OCI-LY7 (cell line): ENCODE results near the gene GCKR. TPM values are rescaled to one million over a fixed set of nuclear protein-coding genes. Genes with fewer than 3 reads are reported as not detected.

Source experiments
- BruUV-seq: library from RNA; stranded (reverse); fragments of 400-500 nt; replicated peaks from 2 replicates; lab custom pipeline; 2021; lab: Mats Ljungman, UMichigan
- CTCF ChIA-PET: fragments of 300-600 bp; sonication (Branson Sonifier 250); formaldehyde crosslinking; loops from one replicate; lab custom pipeline; 2022; ENCODE audit warnings: antibody characterized with exemption; ENCODE audit not compliant: unreplicated experiment; lab: Charles Lee
- POLR2A ChIA-PET: fragments of 300-600 bp; sonication (Branson Sonifier 250); formaldehyde crosslinking; loops from one replicate; lab custom pipeline; 2022; ENCODE audit warnings: antibody characterized with exemption; lab: Charles Lee
- DNase-seq: peaks from one replicate; pipeline ENCODE4 v3.0.0-alpha.2; 2015; ENCODE audit warnings: low spot score
- H2AFZ ChIP-seq: fragments of 200-600 bp; sonication (generic), shearing (Covaris generic); 2 replicates; pipeline ENCODE4 v1.6.1; 2014; ENCODE audit warnings: mild to moderate bottlenecking, antibody characterized with exemption, low read length, moderate library complexity
- H3K27ac ChIP-seq: fragments of 200-600 bp; sonication (generic); 2 replicates; pipeline ENCODE4 v1.5.1; 2014; ENCODE audit warnings: mixed run types, low read depth, mild to moderate bottlenecking, moderate library complexity, low read length, inconsistent platforms; ENCODE audit not compliant: poor library complexity, severe bottlenecking
- H3K36me3 ChIP-seq: fragments of 200-600 bp; sonication (generic); 2 replicates; pipeline ENCODE4 v1.6.1; 2014; ENCODE audit warnings: mild to moderate bottlenecking, antibody characterized with exemption, low read length, moderate library complexity, mixed read lengths; ENCODE audit not compliant: insufficient read depth
- H3K4me1 ChIP-seq: fragments of 200-600 bp; sonication (generic); 2 replicates; pipeline ENCODE4 v1.5.1; 2014; ENCODE audit warnings: mild to moderate bottlenecking, low read length; ENCODE audit not compliant: insufficient read depth, poor library complexity, severe bottlenecking
- H3K4me2 ChIP-seq: fragments of 200-600 bp; sonication (generic); 2 replicates; pipeline ENCODE4 v1.6.1; 2014; ENCODE audit warnings: mild to moderate bottlenecking, low read length
- H3K4me3 ChIP-seq: fragments of 200-600 bp; sonication (generic); 2 replicates; pipeline ENCODE4 v1.5.1; 2014; ENCODE audit warnings: mild to moderate bottlenecking, low read depth, low read length; ENCODE audit not compliant: poor library complexity, severe bottlenecking
- H3K79me2 ChIP-seq: fragments of 200-600 bp; sonication (generic); 2 replicates; pipeline ENCODE4 v1.6.1; 2016; ENCODE audit warnings: low read depth, mild to moderate bottlenecking, low read length, moderate library complexity, mixed read lengths; ENCODE audit not compliant: insufficient read depth
- H3K9me2 ChIP-seq: fragments of 200-600 bp; sonication (generic); 2 replicates; pipeline ENCODE4 v1.6.1; 2016; ENCODE audit warnings: mild to moderate bottlenecking, low read length, mixed read lengths; ENCODE audit not compliant: insufficient read depth
- H3K9me3 ChIP-seq: fragments of 200-600 bp; sonication (generic); 2 replicates; pipeline ENCODE4 v1.6.1; 2014; ENCODE audit warnings: mild to moderate bottlenecking, mixed run types, low read length, mixed read lengths
- H4K20me1 ChIP-seq: fragments of 200-600 bp; sonication (generic); 2 replicates; pipeline ENCODE4 v1.6.1; 2014; ENCODE audit warnings: mild to moderate bottlenecking, antibody characterized with exemption, low read length, moderate library complexity, mixed read lengths; ENCODE audit not compliant: insufficient read depth
- EZH2phosphoT487 ChIP-seq: fragments of 200-600 bp; sonication (generic); IDR thresholded peaks from 2 replicates; pipeline ENCODE4 v1.6.1; 2018; ENCODE audit warnings: low read depth, borderline replicate concordance, mild to moderate bottlenecking, mixed run types, antibody characterized with exemption, low read length, moderate library complexity, mixed read lengths
- intact Hi-C: fragments of 100-400 bp; cut with micrococcal nuclease; formaldehyde crosslinking; loops from one replicate; pipeline ENCODE4 v1.10.0; 2022; ENCODE audit not compliant: unreplicated experiment
- total RNA-seq, 2 experiments: library from RNA; depleted of rRNA in 1 of 2; stranded (reverse); fragments of >200 nt in 1 of 2; shearing (Covaris generic) in 1 of 2; gene quantifications; 2 replicates each; pipeline ENCODE4 v1.2.3, GENCODE V29; 2014 to 2022
- TF ChIP-seq, protein P1 (sequence below): fragments of 200-600 bp; sonication (generic); conservative IDR thresholded peaks from 2 replicates; pipeline ENCODE4 v1.5.1; 2014; ENCODE audit warnings: mild to moderate bottlenecking, antibody characterized with exemption, low read length, moderate library complexity, mixed read lengths

The GCKR gene
- total RNA-seq, 2 experiments from 2014 or later = not detected

DNA sequence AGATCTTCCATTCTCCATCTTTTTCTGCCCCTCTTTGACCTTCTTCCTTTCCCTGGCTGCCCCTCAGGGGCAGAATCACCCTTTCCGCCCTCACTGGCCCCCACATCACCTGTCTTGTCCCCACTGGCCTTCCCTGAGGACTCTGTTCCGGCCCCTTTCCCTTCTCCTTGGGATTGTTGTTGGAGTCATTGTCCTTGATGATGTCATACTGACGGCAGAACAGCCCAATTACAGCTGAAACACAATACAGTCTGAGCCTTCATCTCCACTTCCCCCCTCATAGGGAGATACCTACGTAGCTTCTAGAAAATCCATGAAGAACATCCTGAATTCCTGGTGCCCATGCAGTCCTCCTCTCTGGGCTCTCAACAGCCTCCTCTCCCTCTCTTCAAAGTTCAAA, 4.1 kb upstream of the GCKR start:
- no peak overlapping the region for H3K4me3 ChIP-seq
- intact Hi-C loops = no loop called here
- H3K36me3 ChIP-seq = no peaks in the 10 kb centered on the region
- H4K20me1 ChIP-seq = no peaks in the 10 kb centered on the region
- no peak overlapping the region for H3K27ac ChIP-seq
- ChIA-PET CTCF (no interaction called here), POLR2A (no interaction called here)
- H3K79me2 ChIP-seq = no peaks in the 10 kb centered on the region
- H2AFZ ChIP-seq = no peak overlapping the region
- no peak overlapping the region for H3K4me2 ChIP-seq
- BruUV-seq = no TSS peak
- peaks cover 11% of the 10 kb centered on the region for H3K4me1 ChIP-seq
- no peaks in the 10 kb centered on the region for H3K9me3 ChIP-seq
- no peaks in the 10 kb centered on the region for H3K9me2 ChIP-seq
- no peak for DNase-seq
- TF ChIP-seq, protein P1, sequence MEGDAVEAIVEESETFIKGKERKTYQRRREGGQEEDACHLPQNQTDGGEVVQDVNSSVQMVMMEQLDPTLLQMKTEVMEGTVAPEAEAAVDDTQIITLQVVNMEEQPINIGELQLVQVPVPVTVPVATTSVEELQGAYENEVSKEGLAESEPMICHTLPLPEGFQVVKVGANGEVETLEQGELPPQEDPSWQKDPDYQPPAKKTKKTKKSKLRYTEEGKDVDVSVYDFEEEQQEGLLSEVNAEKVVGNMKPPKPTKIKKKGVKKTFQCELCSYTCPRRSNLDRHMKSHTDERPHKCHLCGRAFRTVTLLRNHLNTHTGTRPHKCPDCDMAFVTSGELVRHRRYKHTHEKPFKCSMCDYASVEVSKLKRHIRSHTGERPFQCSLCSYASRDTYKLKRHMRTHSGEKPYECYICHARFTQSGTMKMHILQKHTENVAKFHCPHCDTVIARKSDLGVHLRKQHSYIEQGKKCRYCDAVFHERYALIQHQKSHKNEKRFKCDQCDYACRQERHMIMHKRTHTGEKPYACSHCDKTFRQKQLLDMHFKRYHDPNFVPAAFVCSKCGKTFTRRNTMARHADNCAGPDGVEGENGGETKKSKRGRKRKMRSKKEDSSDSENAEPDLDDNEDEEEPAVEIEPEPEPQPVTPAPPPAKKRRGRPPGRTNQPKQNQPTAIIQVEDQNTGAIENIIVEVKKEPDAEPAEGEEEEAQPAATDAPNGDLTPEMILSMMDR = no peak
- TF ChIP-seq EZH2phosphoT487 = no peak

DNA sequence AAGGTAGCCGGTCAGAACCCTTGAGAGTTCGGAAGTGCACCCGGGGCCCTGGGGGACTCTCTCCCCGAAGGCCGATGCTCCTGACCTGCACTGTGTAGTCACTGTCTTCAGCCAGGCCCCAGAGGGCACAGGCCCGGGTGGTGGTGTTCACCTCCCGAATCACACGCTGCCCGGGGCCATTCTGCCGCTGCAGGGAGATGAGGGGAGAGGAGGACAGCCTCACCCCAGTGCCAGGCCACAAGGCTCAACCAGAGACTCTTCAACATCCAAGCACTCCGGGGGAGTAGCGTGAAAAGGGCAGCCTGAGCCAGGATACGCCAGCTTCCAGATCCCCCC, 2.7 kb upstream of the GCKR start:
- Histone ChIP-seq H3K36me3 (no peaks in the 10 kb centered on the region), H3K27ac (no peak overlapping the region), H3K4me3 (no peak overlapping the region), H4K20me1 (no peaks in the 10 kb centered on the region), H3K9me3 (no peaks in the 10 kb centered on the region), H2AFZ (no peak overlapping the region), H3K4me1 (peaks cover 7% of the 10 kb centered on the region), H3K9me2 (no peaks in the 10 kb centered on the region), H3K79me2 (no peaks in the 10 kb centered on the region), H3K4me2 (no peak overlapping the region)
- no peak for DNase-seq
- POLR2A ChIA-PET = no interaction called here
- no peak for TF ChIP-seq EZH2phosphoT487
- TF ChIP-seq, protein P1 = no peak
- intact Hi-C loops = no loop called here
- BruUV-seq = no TSS peak
- CTCF ChIA-PET = no interaction called here

DNA sequence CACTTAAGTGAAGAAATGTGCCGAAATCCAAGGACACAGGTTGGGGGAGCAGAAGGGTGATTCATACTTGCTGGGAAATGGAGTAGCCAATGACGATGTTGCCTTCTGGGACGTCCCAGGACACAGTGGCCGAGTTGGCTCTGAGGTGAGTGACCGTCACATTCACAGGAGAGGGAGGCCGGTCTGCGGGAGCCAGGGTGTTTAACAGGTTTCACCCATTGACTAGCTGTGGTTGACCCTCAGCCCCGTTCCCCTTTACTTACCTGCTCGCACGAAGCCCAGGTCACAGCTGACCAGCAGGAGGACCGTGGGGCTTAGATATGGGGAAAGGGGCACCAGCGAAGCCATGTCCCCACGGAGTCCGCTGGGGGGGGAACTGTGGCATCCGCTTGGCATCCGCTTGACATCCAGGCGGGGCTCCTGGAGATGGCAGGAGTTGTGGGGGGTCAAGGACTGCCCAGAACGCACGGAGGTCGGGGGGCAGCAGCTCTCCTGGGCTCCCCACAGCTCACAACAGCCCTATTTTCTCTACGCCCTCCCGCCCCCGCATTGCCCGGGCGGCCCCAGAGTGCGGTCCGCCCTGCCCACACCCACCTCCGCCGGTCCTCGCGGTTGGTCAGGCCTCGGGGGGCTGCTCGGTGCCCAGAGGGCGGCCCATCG, 2.2 kb upstream of the GCKR start:
- TF ChIP-seq, protein P1 = no peak
- TF ChIP-seq EZH2phosphoT487 = no peak
- ChIA-PET POLR2A (interaction anchor here (0.6 kb wide), 1 partner anchor 1437 kb away, joined by 4 read pairs; no protein-coding TSS in a partner anchor), CTCF (no interaction called here)
- Histone ChIP-seq H3K9me2 (no peaks in the 10 kb centered on the region), H3K4me2 (no peak overlapping the region), H3K27ac (no peak overlapping the region), H3K36me3 (no peaks in the 10 kb centered on the region), H2AFZ (no peak overlapping the region), H3K9me3 (no peaks in the 10 kb centered on the region), H4K20me1 (no peaks in the 10 kb centered on the region), H3K79me2 (no peaks in the 10 kb centered on the region), H3K4me3 (no peak overlapping the region), H3K4me1 (peaks cover 5% of the 10 kb centered on the region)
- no TSS peak for BruUV-seq
- DNase-seq = no peak
- intact Hi-C loops = no loop called here
